ENCODE results near the gene KLK15. TPM values are rescaled to one million over a fixed set of nuclear protein-coding genes. Genes with fewer than 3 reads are reported as not detected.

The KLK15 gene
- total RNA-seq, 1 donor, result not detected

- no peak for DNase-seq (ENCODE audit: low read depth in 2 of 3, low spot score in 2 of 3)
These were observed 53.6 kb downstream of the KLK15 start for GRCh38 chr19:50779504-50780457.

GRCh38 chr19:50778906-50779430 lies 54.4 kb downstream of the KLK15 start:
- no peak for DNase-seq (ENCODE audit: low read depth in 2 of 3, low spot score in 2 of 3)

DNA sequence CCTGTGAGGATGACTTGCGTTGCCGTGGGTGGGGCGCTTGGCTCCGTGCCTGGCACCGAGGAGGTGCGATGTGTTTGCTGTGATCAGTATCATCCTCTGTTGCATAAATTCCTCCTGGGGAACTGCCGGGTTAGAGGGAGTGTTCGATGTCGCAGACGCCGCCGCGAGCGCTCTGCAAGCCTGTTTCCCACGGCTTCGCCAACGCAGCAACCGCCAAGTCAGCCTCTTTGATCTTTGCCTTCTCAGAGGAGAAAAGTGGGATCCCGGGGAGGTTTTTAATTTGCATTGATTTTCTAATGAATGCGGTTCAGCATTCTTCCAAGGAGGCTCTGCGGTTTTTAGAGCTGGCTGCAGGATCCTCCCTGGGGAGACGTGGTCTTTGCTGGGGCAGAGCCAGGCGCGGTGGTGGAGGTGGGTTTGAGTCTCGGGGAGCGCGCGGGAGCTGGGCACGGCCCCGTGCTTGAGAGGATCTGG lies 55.5 kb downstream of the KLK15 start:
- peak in 2 of 3 donors; percentile 26 to 27 for DNase-seq (ENCODE audit: low read depth in 2 of 3, low spot score in 2 of 3)

DNA sequence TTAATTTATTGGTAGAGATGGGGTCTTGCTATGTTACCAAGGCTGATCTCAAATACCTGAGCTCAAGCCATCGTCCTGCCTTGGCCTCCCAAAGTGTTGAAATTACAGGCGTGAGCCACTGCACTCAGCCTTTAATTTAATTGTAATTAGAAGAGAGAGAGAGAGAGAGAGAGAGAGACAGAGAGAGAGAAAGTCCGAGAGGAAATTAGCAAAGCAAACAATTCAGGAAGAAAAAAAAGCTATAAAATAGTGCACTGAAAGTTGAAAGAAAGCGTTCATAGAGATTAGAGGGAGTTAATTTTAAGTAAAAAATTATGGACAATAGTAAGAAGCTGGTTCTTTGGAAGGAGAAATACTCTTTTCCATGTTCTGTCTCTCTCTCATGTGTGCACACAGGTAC lies 56.1 kb downstream of the KLK15 start:
- no peak for DNase-seq (ENCODE audit: low read depth in 2 of 3, low spot score in 2 of 3)

DNA sequence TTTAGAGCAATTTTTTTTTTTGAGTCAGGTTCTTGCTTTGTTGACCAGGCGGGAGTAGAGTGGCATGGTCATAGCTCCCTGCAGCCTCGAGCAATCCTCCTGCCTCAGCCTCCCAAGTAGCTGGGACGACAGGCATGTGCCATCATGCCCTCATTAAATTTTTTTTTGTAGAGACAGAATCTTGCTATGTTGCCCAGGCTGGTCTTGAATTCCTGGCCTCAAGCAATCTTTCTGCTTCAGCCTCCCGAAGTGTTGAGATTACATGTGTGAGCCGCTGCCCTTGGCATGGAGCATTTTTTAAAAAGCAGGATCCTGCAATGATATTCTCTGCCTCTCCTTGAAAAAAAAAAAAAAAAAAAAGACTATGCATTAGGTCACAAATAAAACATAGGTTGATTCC lies 57.2 kb downstream of the KLK15 start:
- no peak for DNase-seq (ENCODE audit: low read depth in 2 of 3, low spot score in 2 of 3)

Small RNAs within 50 kb of the gene (small RNA-seq; reads per million reads assigned to genes)
- gene SNORD88A (73.0 reads per million, percentile 97 among the genes with 10 or more reads in this experiment), gene SNORD88B (not detected), gene SNORD88C (not detected)

Other genes with a start within 250 kb of the KLK15 start
- 0.81 TPM for gene SYT3, start 193.7 kb downstream of the KLK15 start, total RNA-seq
- gene C19orf81, start 184.1 kb downstream of the KLK15 start, total RNA-seq, result 1.6 TPM
- 6.2 TPM for gene SHANK1, start 113.8 kb downstream of the KLK15 start, total RNA-seq
- 64.4 TPM for gene CLEC11A, start 110.2 kb downstream of the KLK15 start, total RNA-seq
- gene GPR32, start 63.1 kb downstream of the KLK15 start, total RNA-seq, result 0.27 TPM
- gene ACP4, start 43.2 kb downstream of the KLK15 start, total RNA-seq, result not detected
- gene KLK1, start 9.8 kb downstream of the KLK15 start, total RNA-seq, result not detected
- under 0.01 TPM for gene KLK3, start 21.3 kb upstream of the KLK15 start, total RNA-seq
- not detected for gene KLK2, start 39.9 kb upstream of the KLK15 start, total RNA-seq
- gene KLK4, start 77.8 kb upstream of the KLK15 start, total RNA-seq, result not detected
- gene KLK5, start 119.5 kb upstream of the KLK15 start, total RNA-seq, result not detected
- gene KLK6, start 136.0 kb upstream of the KLK15 start, total RNA-seq, result not detected
- not detected for gene KLK7, start 150.3 kb upstream of the KLK15 start, total RNA-seq
- not detected for gene KLK8, start 168.0 kb upstream of the KLK15 start, total RNA-seq
- not detected for gene KLK10, start 186.1 kb upstream of the KLK15 start, total RNA-seq
- gene KLK11, start 193.0 kb upstream of the KLK15 start, total RNA-seq, result not detected
- gene KLK12, start 201.4 kb upstream of the KLK15 start, total RNA-seq, result not detected
- gene KLK13, start 231.5 kb upstream of the KLK15 start, total RNA-seq, result not detected
- gene KLK14, start 249.3 kb upstream of the KLK15 start, total RNA-seq, result not detected